Smooth muscle cell (in vitro differentiated cells): ENCODE measurements around the gene DDIAS. TPM values are rescaled to one million over a fixed set of nuclear protein-coding genes. Genes with fewer than 3 reads are reported as not detected.
A peak's percentile ranks its signal among the peaks of the same experiment; 100 is the strongest.

Source experiments
- DNase-seq: peaks from one replicate; lab custom pipeline; 2025; ENCODE audit not compliant: unreplicated experiment; lab: John Stamatoyannopoulos, UW
- H2AFZ ChIP-seq: fragments of 200-600 bp; sonication (generic); 2 replicates; pipeline ENCODE4 v1.6.0; 2016; ENCODE audit warnings: antibody characterized with exemption, low read depth, mild to moderate bottlenecking
- H3F3A ChIP-seq: fragments of 200-600 bp; sonication (generic); 2 replicates; pipeline ENCODE4 v1.6.0; 2017; ENCODE audit warnings: antibody characterized with exemption, low read depth
- H3K27ac ChIP-seq: fragments of 200-600 bp; sonication (generic); 2 replicates; pipeline ENCODE4 v1.5.1; 2016; ENCODE audit warnings: low read depth, mild to moderate bottlenecking
- H3K27me3 ChIP-seq: fragments of 200-600 bp; sonication (generic); 2 replicates; pipeline ENCODE4 v1.6.1; 2016; ENCODE audit warnings: low read depth, mild to moderate bottlenecking
- H3K36me3 ChIP-seq: fragments of 200-600 bp; sonication (generic); 2 replicates; pipeline ENCODE4 v1.5.1; 2016; ENCODE audit warnings: low read depth
- H3K4me1 ChIP-seq: fragments of 200-600 bp; sonication (generic); 2 replicates; pipeline ENCODE4 v1.5.1; 2016; ENCODE audit warnings: low read depth
- H3K4me2 ChIP-seq: fragments of 200-600 bp; sonication (generic); 2 replicates; pipeline ENCODE4 v1.6.0; 2016; ENCODE audit warnings: mild to moderate bottlenecking
- H3K4me3 ChIP-seq: fragments of 200-600 bp; sonication (generic); 2 replicates; pipeline ENCODE4 v1.5.1; 2016; ENCODE audit warnings: mild to moderate bottlenecking
- H3K79me2 ChIP-seq: fragments of 200-600 bp; sonication (generic); 2 replicates; pipeline ENCODE4 v1.6.0; 2016; ENCODE audit warnings: low read depth, mild to moderate bottlenecking
- H3K9ac ChIP-seq: fragments of 200-600 bp; sonication (generic); 2 replicates; pipeline ENCODE4 v1.6.0; 2016; ENCODE audit warnings: low read depth
- H3K9me3 ChIP-seq: fragments of 200-600 bp; sonication (generic); replicated peaks from 2 replicates; pipeline ENCODE4 v1.5.1; 2016; ENCODE audit warnings: low read depth
- H4K20me1 ChIP-seq: fragments of 200-600 bp; sonication (generic); 2 replicates; pipeline ENCODE4 v1.6.0; 2016; ENCODE audit warnings: low read depth
- CTCF ChIP-seq: fragments of 200-600 bp; sonication (generic); IDR thresholded peaks from 2 replicates; pipeline ENCODE4 v1.5.1; 2017; ENCODE audit warnings: borderline replicate concordance, mild to moderate bottlenecking, antibody characterized with exemption; ENCODE audit not compliant: insufficient read depth, poor library complexity, severe bottlenecking
- WGBS: methylation state at CpG from one replicate; pipeline ENCODE4 v1.1.7; 2016; ENCODE audit warnings: low lambda C conversion rate; 5-methylcytosine and 5-hydroxymethylcytosine counted together
- polyA plus RNA-seq: library from polyadenylated mRNA; unstranded; fragments of >200 nt; fragmentation: Nextera tagmentation; extraction: Ambion mirVana; gene quantifications from 2 replicates; pipeline ENCODE4 v1.2.1, GENCODE V29; 2016
- total RNA-seq: library from RNA; depleted of rRNA; stranded (reverse); fragments of >200 nt; gene quantifications from 2 replicates; pipeline ENCODE4 v1.2.3, GENCODE V29; 2014

The DDIAS gene
- total and polyA plus RNA-seq, 2 experiments from 2014 or later = 3.1 to 5.9 TPM

- H3K79me2 ChIP-seq = no peaks in the 10 kb centered on the region
- H3K36me3 ChIP-seq = no peaks in the 10 kb centered on the region
- H3K9me3 ChIP-seq = no peaks in the 10 kb centered on the region
- H3K27ac ChIP-seq = no peak overlapping the region
- H3K4me3 ChIP-seq = no peak overlapping the region
- TF ChIP-seq CTCF = no peak
- H4K20me1 ChIP-seq = no peaks in the 10 kb centered on the region
- no peak overlapping the region for H2AFZ ChIP-seq
- H3K4me1 ChIP-seq = no peaks in the 10 kb centered on the region
- no peaks in the 10 kb centered on the region for H3F3A ChIP-seq
- H3K4me2 ChIP-seq = no peak overlapping the region
- no peak overlapping the region for H3K9ac ChIP-seq
- H3K27me3 ChIP-seq = no peaks in the 10 kb centered on the region
- DNase-seq = no peak
These were observed 75.2 kb downstream of the DDIAS start for GRCh38 chr11:82976786-82977185.

- WGBS = 41% methylated on average over 6 of the region's 6 CpGs
- H3K4me3 ChIP-seq = no peak overlapping the region
- peak overlapping the region; percentile 41 for H3K4me2 ChIP-seq
- no peaks in the 10 kb centered on the region for H3K36me3 ChIP-seq
- TF ChIP-seq CTCF = no peak
- no peaks in the 10 kb centered on the region for H3K4me1 ChIP-seq
- H2AFZ ChIP-seq = no peak overlapping the region
- no peaks in the 10 kb centered on the region for H3F3A ChIP-seq
- no peak overlapping the region for H3K9ac ChIP-seq
- DNase-seq = no peak
- H3K27ac ChIP-seq = peak overlapping the region; percentile 33
- no peaks in the 10 kb centered on the region for H3K27me3 ChIP-seq
- no peaks in the 10 kb centered on the region for H3K9me3 ChIP-seq
- no peaks in the 10 kb centered on the region for H4K20me1 ChIP-seq
- H3K79me2 ChIP-seq = no peaks in the 10 kb centered on the region
These were observed 77.0 kb downstream of the DDIAS start for GRCh38 chr11:82978422-82979099.

- Histone ChIP-seq H3F3A (no peaks in the 10 kb centered on the region), H2AFZ (no peak overlapping the region), H3K9ac (no peak overlapping the region), H3K27me3 (no peaks in the 10 kb centered on the region), H3K4me1 (no peaks in the 10 kb centered on the region), H3K9me3 (no peaks in the 10 kb centered on the region), H3K36me3 (peaks cover 4% of the 10 kb centered on the region), H4K20me1 (no peaks in the 10 kb centered on the region), H3K4me3 (no peak overlapping the region), H3K4me2 (peak overlapping the region; percentile 38), H3K79me2 (no peaks in the 10 kb centered on the region), H3K27ac (peak overlapping the region; percentile 52)
- no peak for DNase-seq
- no peak for TF ChIP-seq CTCF
These were observed 78.3 kb downstream of the DDIAS start for GRCh38 chr11:82979824-82980223.

- no peaks in the 10 kb centered on the region for H3F3A ChIP-seq
- TF ChIP-seq CTCF = no peak
- H2AFZ ChIP-seq = no peak overlapping the region
- no peaks in the 10 kb centered on the region for H4K20me1 ChIP-seq
- peaks cover 4% of the 10 kb centered on the region for H3K36me3 ChIP-seq
- no peaks in the 10 kb centered on the region for H3K9me3 ChIP-seq
- peak overlapping the region; percentile 38 for H3K4me2 ChIP-seq
- no peaks in the 10 kb centered on the region for H3K79me2 ChIP-seq
- no peaks in the 10 kb centered on the region for H3K27me3 ChIP-seq
- H3K4me1 ChIP-seq = no peaks in the 10 kb centered on the region
- no peak overlapping the region for H3K9ac ChIP-seq
- H3K4me3 ChIP-seq = no peak overlapping the region
- DNase-seq = no peak
- H3K27ac ChIP-seq = peak overlapping the region; percentile 52
These were observed 78.8 kb downstream of the DDIAS start for GRCh38 chr11:82980292-82980691.
